ENCODE measurements around the gene DAP.

DAP gene

GRCh38 chr5:10778179-10778910, 17.3 kb upstream of the DAP start:
- no peak for DNase-seq (ENCODE audit: low read depth)
- TF ChIP-seq, protein P1, sequence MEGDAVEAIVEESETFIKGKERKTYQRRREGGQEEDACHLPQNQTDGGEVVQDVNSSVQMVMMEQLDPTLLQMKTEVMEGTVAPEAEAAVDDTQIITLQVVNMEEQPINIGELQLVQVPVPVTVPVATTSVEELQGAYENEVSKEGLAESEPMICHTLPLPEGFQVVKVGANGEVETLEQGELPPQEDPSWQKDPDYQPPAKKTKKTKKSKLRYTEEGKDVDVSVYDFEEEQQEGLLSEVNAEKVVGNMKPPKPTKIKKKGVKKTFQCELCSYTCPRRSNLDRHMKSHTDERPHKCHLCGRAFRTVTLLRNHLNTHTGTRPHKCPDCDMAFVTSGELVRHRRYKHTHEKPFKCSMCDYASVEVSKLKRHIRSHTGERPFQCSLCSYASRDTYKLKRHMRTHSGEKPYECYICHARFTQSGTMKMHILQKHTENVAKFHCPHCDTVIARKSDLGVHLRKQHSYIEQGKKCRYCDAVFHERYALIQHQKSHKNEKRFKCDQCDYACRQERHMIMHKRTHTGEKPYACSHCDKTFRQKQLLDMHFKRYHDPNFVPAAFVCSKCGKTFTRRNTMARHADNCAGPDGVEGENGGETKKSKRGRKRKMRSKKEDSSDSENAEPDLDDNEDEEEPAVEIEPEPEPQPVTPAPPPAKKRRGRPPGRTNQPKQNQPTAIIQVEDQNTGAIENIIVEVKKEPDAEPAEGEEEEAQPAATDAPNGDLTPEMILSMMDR (IDR thresholded peaks at IDR 0.05; ENCODE audit: low read depth, low read length, missing control alignments), result no peak
- no peak overlapping the region for H3K4me3 ChIP-seq (ENCODE audit: low read depth, low read length)
- in situ Hi-C loops (cut with HindIII; ENCODE audit: low sequenced_read_pairs), result no loop called here

DNA sequence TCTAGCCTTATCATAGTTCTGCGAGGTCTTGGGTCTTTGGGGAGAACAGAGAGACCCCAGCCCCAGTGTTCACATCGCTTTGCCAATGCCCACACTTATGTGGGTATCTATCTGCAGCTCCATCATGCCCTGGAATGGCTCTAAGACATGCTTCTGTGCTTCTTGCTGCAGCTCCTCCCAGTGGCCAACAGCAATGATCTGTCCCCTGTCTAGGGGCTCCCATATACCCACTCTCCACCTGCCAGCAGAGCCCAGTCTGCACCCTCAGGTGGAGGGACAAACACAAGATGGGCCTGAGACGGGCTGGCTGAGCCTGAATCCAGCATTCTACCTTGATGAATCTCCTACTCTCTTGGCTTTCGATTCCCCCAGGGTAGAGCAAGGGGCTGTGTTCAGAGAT, 14.6 kb upstream of the DAP start:
- H3K4me3 ChIP-seq (ENCODE audit: low read depth, low read length), result no peak overlapping the region
- DNase-seq (ENCODE audit: low read depth), result no peak
- TF ChIP-seq, protein P1 (IDR thresholded peaks at IDR 0.05; ENCODE audit: low read depth, low read length, missing control alignments), result no peak
- in situ Hi-C loops (cut with HindIII; ENCODE audit: low sequenced_read_pairs), result no loop called here

DNA sequence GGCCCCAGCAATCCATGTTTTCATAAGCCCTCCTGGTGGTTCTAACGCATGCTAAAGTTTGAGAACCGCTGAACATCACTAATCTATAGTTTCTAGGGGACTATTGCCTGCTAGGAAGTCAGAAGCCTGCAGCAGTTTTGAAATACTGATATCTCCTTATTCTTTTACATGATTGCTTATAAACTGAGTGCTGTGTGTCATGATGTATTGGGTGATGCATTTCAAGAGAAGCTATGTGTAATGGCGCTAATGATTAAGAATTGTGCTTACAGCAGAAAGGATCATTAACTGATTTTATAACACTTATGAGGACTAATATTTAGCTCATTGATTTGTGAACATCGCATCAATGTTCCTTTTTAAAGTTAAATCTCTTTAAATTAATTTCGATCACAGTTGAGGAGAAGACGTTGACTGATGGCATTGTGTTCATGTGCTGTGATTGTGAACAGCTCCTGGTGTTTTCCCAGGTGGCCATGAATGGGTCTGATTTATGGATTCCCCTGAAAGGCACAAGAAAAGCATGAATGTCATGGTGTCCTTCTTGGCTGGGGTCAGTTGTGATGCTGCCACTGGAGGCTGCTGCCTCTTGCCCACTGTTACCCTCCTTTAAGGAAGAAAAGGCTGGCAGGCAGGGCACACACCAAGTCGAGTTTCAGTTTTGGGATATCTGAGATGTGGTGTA, 12.0 kb upstream of the DAP start:
- TF ChIP-seq, protein P1 (IDR thresholded peaks at IDR 0.05; ENCODE audit: low read depth, low read length, missing control alignments), result no peak
- H3K4me3 ChIP-seq (ENCODE audit: low read depth, low read length), result no peak overlapping the region
- in situ Hi-C loops (cut with HindIII; ENCODE audit: low sequenced_read_pairs), result no loop called here
- no peak for DNase-seq (ENCODE audit: low read depth)

DNA sequence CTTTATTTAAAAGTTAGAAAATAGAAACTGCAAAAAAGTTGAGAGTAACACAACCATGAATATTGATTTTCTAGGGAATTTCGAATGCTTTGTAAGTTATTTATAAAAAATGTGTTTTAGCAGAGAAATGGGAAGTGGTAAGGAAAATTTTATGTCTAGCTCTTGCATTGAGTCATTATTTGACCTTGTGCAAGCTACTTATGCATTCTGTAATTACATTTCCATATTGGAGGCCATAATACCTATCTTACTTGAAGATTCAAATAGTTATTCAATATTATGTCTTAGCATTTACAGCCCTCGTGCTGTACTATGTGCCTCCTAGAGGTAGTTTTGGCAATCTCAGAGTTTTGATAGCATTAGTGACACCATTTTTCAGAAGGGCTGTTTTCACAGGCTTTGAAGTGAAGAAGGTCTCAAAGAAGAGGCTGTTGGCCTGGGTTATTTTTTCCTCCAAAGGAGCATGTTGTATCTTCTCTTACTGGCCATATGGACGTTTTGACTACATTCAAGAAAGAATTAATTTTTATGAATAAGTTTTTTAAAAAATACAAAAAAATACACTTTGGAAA, 7.4 kb upstream of the DAP start:
- no peak overlapping the region for H3K4me3 ChIP-seq (ENCODE audit: low read depth, low read length)
- TF ChIP-seq, protein P1 (IDR thresholded peaks at IDR 0.05; ENCODE audit: low read depth, low read length, missing control alignments), result no peak
- no peak for DNase-seq (ENCODE audit: low read depth)
- in situ Hi-C loops (cut with HindIII; ENCODE audit: low sequenced_read_pairs), result no loop called here

- no peak for DNase-seq (ENCODE audit: low read depth)
- TF ChIP-seq, protein P1 (IDR thresholded peaks at IDR 0.05; ENCODE audit: low read depth, low read length, missing control alignments), result no peak
- in situ Hi-C loops (cut with HindIII; ENCODE audit: low sequenced_read_pairs), result no loop called here
- no peak overlapping the region for H3K4me3 ChIP-seq (ENCODE audit: low read depth, low read length)
Measured at GRCh38 chr5:10762776-10763500, 1.9 kb upstream of the DAP start.
